ENCODE measurements around the gene STAT3. TPM values are rescaled to one million over a fixed set of nuclear protein-coding genes. Genes with fewer than 3 reads are reported as not detected.
A peak's percentile ranks its signal among the peaks of the same experiment; 100 is the strongest.

The STAT3 gene
- total and polyA plus RNA-seq, 2 experiments from 2014 or later = 152 to 163 TPM

- H3K9me3 ChIP-seq (ENCODE audit: low read depth) = no peaks in the 10 kb centered on the region
- H3K27me3 ChIP-seq = no peaks in the 10 kb centered on the region
- no peaks in the 10 kb centered on the region for H3K36me3 ChIP-seq (replicated peaks; ENCODE audit: insufficient read depth, low read depth)
- TF ChIP-seq CTCF (IDR thresholded peaks at IDR 0.05; ENCODE audit: poor library complexity) (no peak), EZH2 (IDR thresholded peaks at IDR 0.05; ENCODE audit: borderline replicate concordance) (no peak), EZH2phosphoT487 (IDR thresholded peaks at IDR 0.05; ENCODE audit: low read depth, severe bottlenecking, unreplicated experiment) (no peak)
- H3K4me2 ChIP-seq = no peak overlapping the region
- peaks cover 95% of the 10 kb centered on the region for H4K20me1 ChIP-seq (ENCODE audit: insufficient read depth, poor library complexity, severe bottlenecking)
- DNase-seq (ENCODE audit: low spot score) = no peak
- no peak overlapping the region for H2AFZ ChIP-seq
- peak overlapping the region; percentile 52 for H3K27ac ChIP-seq
- H3K79me2 ChIP-seq = peaks cover 97% of the 10 kb centered on the region
- no peak overlapping the region for H3K4me3 ChIP-seq
- no peaks in the 10 kb centered on the region for H3K9me2 ChIP-seq (replicated peaks; ENCODE audit: insufficient read depth)
- 90% methylated on average over 7 of the region's 7 CpGs for WGBS (ENCODE audit: low lambda C conversion rate, missing lambda C conversion rate)
- H3K4me1 ChIP-seq (ENCODE audit: insufficient read depth) = peaks cover 25% of the 10 kb centered on the region
Measured at GRCh38 chr17:42363767-42364585, 24.3 kb downstream of the STAT3 start.

GRCh38 chr17:42363231-42363630, 25.0 kb downstream of the STAT3 start:
- H3K27ac ChIP-seq = no peak overlapping the region
- peaks cover 97% of the 10 kb centered on the region for H3K79me2 ChIP-seq
- no peak for DNase-seq (ENCODE audit: low spot score)
- H3K9me3 ChIP-seq (ENCODE audit: low read depth) = no peaks in the 10 kb centered on the region
- H2AFZ ChIP-seq = no peak overlapping the region
- H3K4me3 ChIP-seq = no peak overlapping the region
- peaks cover 23% of the 10 kb centered on the region for H3K4me1 ChIP-seq (ENCODE audit: insufficient read depth)
- H3K4me2 ChIP-seq = no peak overlapping the region
- H3K27me3 ChIP-seq = no peaks in the 10 kb centered on the region
- TF ChIP-seq EZH2 (IDR thresholded peaks at IDR 0.05; ENCODE audit: borderline replicate concordance) = no peak
- TF ChIP-seq CTCF (IDR thresholded peaks at IDR 0.05; ENCODE audit: poor library complexity) = no peak
- TF ChIP-seq EZH2phosphoT487 (IDR thresholded peaks at IDR 0.05; ENCODE audit: low read depth, severe bottlenecking, unreplicated experiment) = no peak
- no peaks in the 10 kb centered on the region for H3K36me3 ChIP-seq (replicated peaks; ENCODE audit: insufficient read depth, low read depth)
- no peaks in the 10 kb centered on the region for H3K9me2 ChIP-seq (replicated peaks; ENCODE audit: insufficient read depth)
- WGBS (ENCODE audit: low lambda C conversion rate, missing lambda C conversion rate) = 85% methylated on average over 1 of the region's 1 CpG
- peaks cover 95% of the 10 kb centered on the region for H4K20me1 ChIP-seq (ENCODE audit: insufficient read depth, poor library complexity, severe bottlenecking)

GRCh38 chr17:42362245-42362961, 25.8 kb downstream of the STAT3 start:
- no peak for DNase-seq (ENCODE audit: low spot score)
- peaks cover 97% of the 10 kb centered on the region for H3K79me2 ChIP-seq
- H3K27me3 ChIP-seq = no peaks in the 10 kb centered on the region
- TF ChIP-seq EZH2phosphoT487 (IDR thresholded peaks at IDR 0.05; ENCODE audit: low read depth, severe bottlenecking, unreplicated experiment) = no peak
- TF ChIP-seq CTCF (IDR thresholded peaks at IDR 0.05; ENCODE audit: poor library complexity) = no peak
- no peak for TF ChIP-seq EZH2 (IDR thresholded peaks at IDR 0.05; ENCODE audit: borderline replicate concordance)
- H3K4me1 ChIP-seq (ENCODE audit: insufficient read depth) = peaks cover 21% of the 10 kb centered on the region
- peak overlapping the region; percentile 0 for H3K27ac ChIP-seq
- WGBS (ENCODE audit: low lambda C conversion rate, missing lambda C conversion rate) = 75% methylated on average over 7 of the region's 7 CpGs
- no peak overlapping the region for H3K4me3 ChIP-seq
- peaks cover 95% of the 10 kb centered on the region for H4K20me1 ChIP-seq (ENCODE audit: insufficient read depth, poor library complexity, severe bottlenecking)
- H2AFZ ChIP-seq = no peak overlapping the region
- H3K36me3 ChIP-seq (replicated peaks; ENCODE audit: insufficient read depth, low read depth) = no peaks in the 10 kb centered on the region
- no peaks in the 10 kb centered on the region for H3K9me3 ChIP-seq (ENCODE audit: low read depth)
- no peaks in the 10 kb centered on the region for H3K9me2 ChIP-seq (replicated peaks; ENCODE audit: insufficient read depth)
- H3K4me2 ChIP-seq = no peak overlapping the region

Data from hepatocyte (in vitro differentiated cells).